ENCODE measurements around the gene LPIN2.

Gene LPIN2

GRCh38 chr18:2992995-2993877, 19.7 kb downstream of the LPIN2 start:
- Histone ChIP-seq H3K9me3 (ENCODE audit: severe bottlenecking) (no peaks in the 10 kb centered on the region), H3K36me3 (no peaks in the 10 kb centered on the region), H3K27ac (no peak overlapping the region), H3K4me3 (ENCODE audit: low read depth, low read length) (no peak overlapping the region), H3K27me3 (ENCODE audit: insufficient read depth, low read depth, severe bottlenecking) (no peaks in the 10 kb centered on the region)
- no peak for DNase-seq
- TF ChIP-seq CTCF (IDR thresholded peaks at IDR 0.05; ENCODE audit: low read depth, low read length): no peak

- Histone ChIP-seq H3K9me3 (ENCODE audit: severe bottlenecking) (no peaks in the 10 kb centered on the region), H3K27me3 (ENCODE audit: insufficient read depth, low read depth, severe bottlenecking) (no peaks in the 10 kb centered on the region), H3K4me3 (ENCODE audit: low read depth, low read length) (no peak overlapping the region), H3K27ac (no peak overlapping the region), H3K36me3 (no peaks in the 10 kb centered on the region)
- TF ChIP-seq CTCF (IDR thresholded peaks at IDR 0.05; ENCODE audit: low read depth, low read length): no peak
- no peak for DNase-seq
These were observed 21.8 kb downstream of the LPIN2 start for GRCh38 chr18:2990956-2991640.

- no peak for DNase-seq
- Histone ChIP-seq H3K36me3 (no peaks in the 10 kb centered on the region), H3K9me3 (ENCODE audit: severe bottlenecking) (no peaks in the 10 kb centered on the region), H3K27ac (no peak overlapping the region), H3K27me3 (ENCODE audit: insufficient read depth, low read depth, severe bottlenecking) (no peaks in the 10 kb centered on the region), H3K4me3 (ENCODE audit: low read depth, low read length) (no peak overlapping the region)
- TF ChIP-seq CTCF (IDR thresholded peaks at IDR 0.05; ENCODE audit: low read depth, low read length): no peak
These were observed 24.8 kb downstream of the LPIN2 start for GRCh38 chr18:2987876-2988790.

GRCh38 chr18:2986150-2986865, 26.6 kb downstream of the LPIN2 start:
- Histone ChIP-seq H3K27ac (no peak overlapping the region), H3K9me3 (ENCODE audit: severe bottlenecking) (no peaks in the 10 kb centered on the region), H3K4me3 (ENCODE audit: low read depth, low read length) (no peak overlapping the region), H3K27me3 (ENCODE audit: insufficient read depth, low read depth, severe bottlenecking) (no peaks in the 10 kb centered on the region), H3K36me3 (no peaks in the 10 kb centered on the region)
- DNase-seq: no peak
- no peak for TF ChIP-seq CTCF (IDR thresholded peaks at IDR 0.05; ENCODE audit: low read depth, low read length)

- no peak for TF ChIP-seq CTCF (IDR thresholded peaks at IDR 0.05; ENCODE audit: low read depth, low read length)
- no peak for DNase-seq
- H3K36me3 ChIP-seq: no peaks in the 10 kb centered on the region
These were observed 27.3 kb downstream of the LPIN2 start for GRCh38 chr18:2985628-2986027.

More at GRCh38 chr18:2985628-2986027, 27.3 kb downstream of the LPIN2 start:
- Histone ChIP-seq H3K27ac (no peak overlapping the region), H3K9me3 (ENCODE audit: severe bottlenecking) (no peaks in the 10 kb centered on the region), H3K4me3 (ENCODE audit: low read depth, low read length) (no peak overlapping the region), H3K27me3 (ENCODE audit: insufficient read depth, low read depth, severe bottlenecking) (no peaks in the 10 kb centered on the region)
